ENCODE results near the gene SCN4B.
A peak's percentile ranks its signal among the peaks of the same experiment; 100 is the strongest.

SCN4B gene

DNA sequence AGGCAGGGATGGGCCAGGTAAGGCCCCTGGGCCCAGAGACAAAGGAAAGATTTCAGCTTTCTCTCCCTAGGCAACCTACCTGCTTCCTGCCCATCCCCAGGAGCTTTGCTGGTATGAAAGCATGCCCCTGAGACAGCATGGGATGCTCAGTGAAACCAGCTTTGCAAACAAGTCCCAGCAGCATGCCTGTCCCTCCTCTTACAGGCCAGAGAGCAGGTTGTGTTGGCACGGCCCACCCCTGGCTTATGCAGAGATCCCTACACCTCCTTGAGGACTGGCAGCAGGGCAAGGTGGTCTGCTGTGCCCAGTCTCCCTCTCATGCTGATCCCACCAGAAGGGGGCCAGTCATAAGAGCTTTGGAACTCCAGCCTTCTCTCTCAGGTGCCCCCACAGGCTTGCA, 3.1 kb downstream of the SCN4B start:
- DNase-seq, result no peak

GRCh38 chr11:118148856-118149255, 3.8 kb downstream of the SCN4B start:
- peak; percentile 45 for DNase-seq

GRCh38 chr11:118148240-118148639, 4.4 kb downstream of the SCN4B start:
- no peak for DNase-seq

- DNase-seq, result no peak
Measured at GRCh38 chr11:118147502-118147901, 5.1 kb downstream of the SCN4B start.

- DNase-seq, result no peak
Measured at GRCh38 chr11:118146554-118146953, 6.1 kb downstream of the SCN4B start.

GRCh38 chr11:118145285-118146227, 7.1 kb downstream of the SCN4B start:
- peak; percentile 91 for DNase-seq

DNA sequence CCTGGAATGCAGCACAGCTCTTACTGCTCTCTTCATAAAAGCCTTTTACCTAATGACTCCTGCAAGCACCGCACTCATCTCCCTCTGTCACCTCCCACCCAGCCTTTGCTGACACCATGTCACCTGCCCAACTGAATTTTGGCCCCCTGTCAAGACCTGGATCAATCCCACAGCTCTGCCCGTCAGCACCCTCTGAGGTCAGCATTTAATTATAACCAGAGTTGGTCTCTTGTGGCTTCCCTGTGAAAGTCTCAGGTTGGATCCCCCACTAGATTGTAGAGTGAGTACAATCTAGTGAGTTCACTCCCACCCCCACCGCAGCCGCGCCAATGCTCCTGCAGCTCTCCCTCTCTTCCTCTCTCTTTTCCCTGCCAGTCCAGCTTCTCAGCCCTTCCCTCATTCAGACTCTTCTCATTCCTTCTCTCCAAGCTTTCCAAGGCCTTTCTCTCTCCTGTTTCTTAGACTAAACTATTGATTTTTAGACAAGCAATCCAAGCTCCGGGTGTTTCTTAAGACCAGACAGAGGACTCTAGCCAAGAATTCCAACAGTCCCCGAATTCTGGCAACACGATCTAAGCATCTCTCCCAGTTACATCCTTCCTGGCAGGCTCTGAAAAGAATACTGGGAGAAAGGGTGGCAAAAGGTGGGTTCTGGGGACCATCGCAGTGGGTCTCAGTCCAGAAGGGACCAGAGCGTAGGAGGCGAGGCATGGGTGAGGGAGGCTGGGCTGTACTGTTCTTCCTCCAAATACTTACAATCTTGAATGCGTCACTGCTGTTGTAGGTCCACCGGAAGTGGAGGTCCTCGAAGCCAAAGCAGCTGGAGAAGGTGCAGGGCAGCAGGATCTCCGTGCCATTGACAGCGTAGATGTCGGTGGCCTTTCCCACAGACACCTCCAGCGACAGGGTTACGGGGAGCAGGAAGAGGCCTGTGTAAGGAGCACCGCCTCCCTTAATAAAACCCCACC, 8.0 kb downstream of the SCN4B start:
- peak; percentile 30 for DNase-seq

DNA sequence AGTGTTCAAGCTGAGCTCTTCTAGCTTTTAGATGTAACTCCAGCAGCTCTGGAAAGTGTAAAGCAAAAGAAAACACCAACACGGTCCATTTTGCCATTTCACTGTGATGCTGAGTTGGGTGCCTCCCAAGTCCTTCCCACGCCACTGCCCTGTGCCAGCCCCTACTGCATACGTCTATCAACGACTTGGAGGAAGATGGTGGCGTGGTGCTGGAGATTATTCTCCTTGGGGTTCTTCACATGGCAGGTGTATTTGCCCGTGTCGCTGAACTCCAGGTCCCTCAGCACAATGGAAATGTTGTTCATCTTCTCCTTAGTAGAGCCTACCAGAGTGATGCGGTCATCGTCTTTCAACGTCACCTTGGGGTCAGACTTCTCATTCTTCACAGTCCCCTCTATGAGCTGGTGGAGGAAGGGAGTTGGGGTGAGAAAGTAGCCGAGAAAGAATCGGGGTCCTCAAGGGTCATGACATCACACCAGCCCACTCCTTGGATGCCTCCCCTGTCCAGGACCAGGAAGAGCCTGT, 8.9 kb downstream of the SCN4B start:
- DNase-seq, result no peak

DNA sequence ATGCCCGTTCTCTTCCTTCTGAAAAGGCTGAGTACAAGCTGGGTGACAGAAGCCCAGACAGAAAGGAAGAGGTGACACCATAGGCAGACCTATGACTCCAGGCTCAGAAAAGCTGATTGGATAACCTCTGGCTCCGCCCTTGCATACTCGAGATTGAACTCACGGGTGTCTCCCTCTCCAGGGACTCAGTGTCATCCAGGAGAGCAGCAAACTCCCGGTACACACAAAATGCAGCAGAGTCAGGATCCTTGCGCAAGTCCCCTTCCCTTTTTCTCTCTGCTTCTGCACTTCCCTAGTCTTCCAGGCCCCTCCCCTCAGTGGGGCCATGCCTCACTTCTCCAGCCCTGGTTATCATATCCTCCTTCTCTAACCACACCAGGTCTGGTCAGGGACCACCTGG, 9.8 kb downstream of the SCN4B start:
- no peak for DNase-seq

- DNase-seq, result no peak
Measured at GRCh38 chr11:118142081-118142480, 10.5 kb downstream of the SCN4B start.

- DNase-seq, result no peak
Measured at GRCh38 chr11:118139578-118139977, 13.0 kb downstream of the SCN4B start.

DNA sequence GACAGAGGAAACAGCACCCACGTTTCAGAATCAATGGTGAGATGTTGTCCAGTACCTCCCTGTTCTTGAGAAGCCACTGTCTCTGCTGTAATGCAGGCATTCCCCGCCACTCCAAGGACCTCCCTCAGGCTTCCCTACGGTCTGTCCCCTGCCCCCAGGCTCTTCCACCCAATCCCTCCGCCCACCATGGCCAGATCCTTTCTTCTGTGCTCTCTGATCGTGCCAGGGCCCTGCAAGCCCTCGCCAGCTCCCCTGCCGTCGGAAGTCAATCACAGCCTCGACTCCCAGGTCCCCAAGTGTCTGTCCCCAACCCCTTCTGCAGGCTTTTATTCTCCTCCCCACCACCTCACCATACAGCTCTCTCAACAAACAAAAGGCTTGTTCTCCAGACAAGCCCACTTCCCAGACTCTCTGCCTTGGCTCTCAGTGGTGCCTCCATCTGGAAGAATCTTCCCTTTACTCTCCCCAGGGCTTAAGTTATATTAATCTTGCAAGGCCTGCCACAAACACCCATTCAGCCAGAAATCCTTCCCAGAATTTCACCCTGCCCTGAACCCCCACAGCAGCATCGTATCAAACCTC, 13.7 kb downstream of the SCN4B start:
- DNase-seq, result no peak

DNA sequence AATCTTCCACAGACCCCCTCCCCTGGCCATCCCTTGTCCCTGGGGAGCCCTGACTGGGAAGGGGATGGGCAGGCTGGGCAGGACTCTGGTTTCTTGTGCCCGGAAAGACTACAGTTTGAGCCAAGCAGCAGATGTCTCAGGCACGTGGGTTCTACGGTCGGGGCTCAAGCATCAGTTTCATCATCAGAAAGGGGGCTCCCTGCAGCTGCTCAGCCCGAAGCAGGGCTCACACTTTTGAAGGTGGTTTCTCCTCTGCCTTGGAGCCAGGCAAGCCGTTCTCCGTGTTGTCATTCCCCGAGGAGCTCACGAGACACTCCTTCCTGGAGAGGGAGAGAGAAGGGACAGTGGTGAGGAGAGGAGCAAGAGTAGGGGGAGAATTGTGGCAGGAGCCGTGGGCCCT, 15.8 kb downstream of the SCN4B start:
- DNase-seq, result no peak

GRCh38 chr11:118136341-118136740, 16.3 kb downstream of the SCN4B start:
- DNase-seq, result no peak

GRCh38 chr11:118135796-118136165, 16.8 kb downstream of the SCN4B start:
- DNase-seq, result no peak

GRCh38 chr11:118135051-118135795, 17.4 kb downstream of the SCN4B start:
- no peak for DNase-seq

GRCh38 chr11:118133816-118134215, 18.8 kb downstream of the SCN4B start:
- DNase-seq, result no peak

GRCh38 chr11:118132385-118133151, 20.1 kb downstream of the SCN4B start:
- DNase-seq, result no peak

GRCh38 chr11:118129471-118130172, 23.0 kb downstream of the SCN4B start:
- DNase-seq, result peak; percentile 79

DNA sequence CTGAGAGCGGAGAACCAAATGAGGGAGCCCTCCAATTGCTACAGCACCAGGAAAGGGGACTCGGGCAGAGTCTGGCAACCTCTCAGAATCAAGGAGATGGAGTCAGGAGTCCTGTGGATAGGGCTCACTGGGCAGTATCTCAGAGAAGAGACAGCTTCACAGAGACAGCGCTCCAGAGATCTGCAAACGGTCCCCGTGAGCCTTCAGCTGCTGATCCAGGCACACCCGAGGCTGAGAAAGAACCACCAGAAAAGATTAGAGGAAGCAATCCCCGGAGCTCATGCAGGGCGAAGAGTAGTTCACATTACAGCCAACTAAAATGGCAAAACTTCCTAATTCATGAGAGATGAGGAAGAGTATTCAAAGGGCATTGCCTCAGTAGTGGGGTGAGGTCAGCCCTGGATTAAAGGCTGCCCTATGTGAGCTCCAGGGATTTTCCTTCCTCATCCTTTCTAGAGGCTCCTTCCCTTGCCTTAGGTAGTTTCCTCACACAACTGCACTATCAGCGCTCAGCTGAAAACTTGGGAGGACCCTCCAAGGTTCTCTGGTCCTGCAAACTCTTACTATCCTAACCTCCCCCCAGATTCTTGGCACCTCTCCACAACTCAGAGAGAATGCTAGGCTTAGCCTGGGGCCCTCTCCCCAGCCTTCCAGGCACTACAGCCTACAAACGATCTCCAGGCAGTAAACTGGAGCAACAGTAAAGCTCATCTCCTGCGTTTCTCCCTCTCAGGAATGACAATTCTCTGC, 23.7 kb downstream of the SCN4B start:
- DNase-seq, result peak; percentile 30

Data from RPMI8226 (cell line).